A673 (cell line): Measurements from ENCODE around the gene TH. TPM values are rescaled to one million over a fixed set of nuclear protein-coding genes. Genes with fewer than 3 reads are reported as not detected.

Source experiments
- BruUV-seq: library from RNA; stranded (reverse); fragments of 400-500 nt; replicated peaks from 2 replicates; lab custom pipeline; 2021; lab: Mats Ljungman, UMichigan
- CTCF ChIA-PET: fragments of 300-600 bp; sonication (Branson Sonifier 250); formaldehyde crosslinking; loops from one replicate; lab custom pipeline; 2022; ENCODE audit warnings: antibody characterized with exemption; lab: Charles Lee
- POLR2A ChIA-PET: fragments of 300-600 bp; sonication (Branson Sonifier 250); formaldehyde crosslinking; loops from one replicate; lab custom pipeline; 2022; ENCODE audit warnings: antibody characterized with exemption; ENCODE audit not compliant: low non-redundant PET; lab: Charles Lee
- DNase-seq: peaks from one replicate; pipeline ENCODE4 v3.0.0-alpha.2; 2015; ENCODE audit warnings: low spot score
- H3K27ac ChIP-seq: fragments of 200-600 bp; sonication (generic); 2 replicates; pipeline ENCODE4 v1.5.1; 2016; ENCODE audit warnings: mixed run types, low read depth, mild to moderate bottlenecking, mixed read lengths, antibody characterized with exemption, low read length; ENCODE audit not compliant: poor library complexity, severe bottlenecking
- H3K27me3 ChIP-seq: fragments of 200-600 bp; sonication (generic); replicated peaks from 2 replicates; pipeline ENCODE4 v1.6.1; 2017; ENCODE audit warnings: mixed run types, low read depth, mild to moderate bottlenecking, mixed read lengths, antibody characterized with exemption, low read length; ENCODE audit not compliant: insufficient read depth, poor library complexity
- H3K36me3 ChIP-seq: fragments of 200-600 bp; sonication (generic); 2 replicates; pipeline ENCODE4 v1.6.1; 2016; ENCODE audit warnings: mixed run types, mild to moderate bottlenecking, mixed read lengths, antibody characterized with exemption, low read length; ENCODE audit not compliant: insufficient read depth, poor library complexity, severe bottlenecking
- H3K4me1 ChIP-seq: fragments of 200-600 bp; sonication (generic); 2 replicates; pipeline ENCODE4 v1.6.1; 2017; ENCODE audit warnings: mixed run types, mild to moderate bottlenecking, mixed read lengths, antibody characterized with exemption, low read length; ENCODE audit not compliant: insufficient read depth, poor library complexity, severe bottlenecking
- H3K4me3 ChIP-seq: fragments of 200-600 bp; sonication (generic); 2 replicates; pipeline ENCODE4 v1.5.1; 2016; ENCODE audit warnings: low read depth, mixed run types, mild to moderate bottlenecking, mixed read lengths, low read length; ENCODE audit not compliant: poor library complexity, severe bottlenecking
- H3K9me3 ChIP-seq: fragments of 200-600 bp; sonication (generic); 2 replicates; pipeline ENCODE4 v1.6.1; 2016; ENCODE audit warnings: mixed run types, low read depth, mild to moderate bottlenecking, mixed read lengths, antibody characterized with exemption, low read length; ENCODE audit not compliant: poor library complexity, severe bottlenecking
- EZH2 ChIP-seq: fragments of 200-600 bp; sonication (generic); IDR thresholded peaks from 2 replicates; pipeline ENCODE4 v1.6.1; 2017; ENCODE audit warnings: borderline replicate concordance, low read depth, mild to moderate bottlenecking, mixed read lengths, antibody characterized with exemption, low read length; ENCODE audit not compliant: poor library complexity, severe bottlenecking
- intact Hi-C: fragments of 100-400 bp; cut with micrococcal nuclease; formaldehyde crosslinking; loops from one replicate; pipeline ENCODE4 v1.10.0; 2022; ENCODE audit not compliant: unreplicated experiment
- total RNA-seq: library from RNA; stranded (reverse); gene quantifications from 2 replicates; pipeline ENCODE4 v1.2.3, GENCODE V29; 2021
- TF ChIP-seq, protein P1 (sequence below): fragments of 300-800, 200-600 bp; sonication (generic); conservative IDR thresholded peaks from 2 replicates; pipeline ENCODE4 v1.5.1; 2017; ENCODE audit warnings: low read depth, mild to moderate bottlenecking, antibody characterized with exemption, low read length, moderate library complexity, mixed read lengths

TH gene
- total RNA-seq, 1 experiment from 2014 or later, result not detected

DNA sequence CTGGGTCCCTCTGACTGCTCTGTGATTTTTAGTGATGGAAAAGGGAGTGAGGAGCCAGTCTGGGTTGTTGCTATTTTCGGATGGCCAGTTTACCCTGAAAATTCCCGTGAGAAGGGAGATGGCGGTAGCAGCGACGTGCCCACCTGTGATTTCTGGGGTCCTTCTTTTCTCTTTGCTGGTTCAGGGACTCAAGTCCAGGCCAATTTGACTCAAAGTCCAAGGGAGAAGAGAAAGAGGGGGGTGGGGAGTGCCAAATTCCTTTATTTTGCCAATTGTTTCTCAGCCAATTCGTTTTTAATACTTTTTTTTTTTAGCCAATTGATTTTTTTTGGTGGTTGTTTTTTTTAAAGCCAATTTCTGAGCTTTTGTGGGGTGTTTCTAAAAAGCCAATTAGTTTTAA, 39.4 kb downstream of the TH start:
- H3K27me3 ChIP-seq, result peaks cover 10% of the 10 kb centered on the region
- H3K9me3 ChIP-seq, result no peaks in the 10 kb centered on the region
- H3K4me3 ChIP-seq, result no peak overlapping the region
- H3K4me1 ChIP-seq, result no peaks in the 10 kb centered on the region
- H3K27ac ChIP-seq, result no peak overlapping the region
- ChIA-PET POLR2A (no interaction called here), CTCF (no interaction called here)
- intact Hi-C loops, result no loop called here
- no peaks in the 10 kb centered on the region for H3K36me3 ChIP-seq
- TF ChIP-seq, protein P1, sequence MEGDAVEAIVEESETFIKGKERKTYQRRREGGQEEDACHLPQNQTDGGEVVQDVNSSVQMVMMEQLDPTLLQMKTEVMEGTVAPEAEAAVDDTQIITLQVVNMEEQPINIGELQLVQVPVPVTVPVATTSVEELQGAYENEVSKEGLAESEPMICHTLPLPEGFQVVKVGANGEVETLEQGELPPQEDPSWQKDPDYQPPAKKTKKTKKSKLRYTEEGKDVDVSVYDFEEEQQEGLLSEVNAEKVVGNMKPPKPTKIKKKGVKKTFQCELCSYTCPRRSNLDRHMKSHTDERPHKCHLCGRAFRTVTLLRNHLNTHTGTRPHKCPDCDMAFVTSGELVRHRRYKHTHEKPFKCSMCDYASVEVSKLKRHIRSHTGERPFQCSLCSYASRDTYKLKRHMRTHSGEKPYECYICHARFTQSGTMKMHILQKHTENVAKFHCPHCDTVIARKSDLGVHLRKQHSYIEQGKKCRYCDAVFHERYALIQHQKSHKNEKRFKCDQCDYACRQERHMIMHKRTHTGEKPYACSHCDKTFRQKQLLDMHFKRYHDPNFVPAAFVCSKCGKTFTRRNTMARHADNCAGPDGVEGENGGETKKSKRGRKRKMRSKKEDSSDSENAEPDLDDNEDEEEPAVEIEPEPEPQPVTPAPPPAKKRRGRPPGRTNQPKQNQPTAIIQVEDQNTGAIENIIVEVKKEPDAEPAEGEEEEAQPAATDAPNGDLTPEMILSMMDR, result no peak
- TF ChIP-seq EZH2, result no peak
- DNase-seq, result no peak
- no TSS peak for BruUV-seq

- DNase-seq, result no peak
- CTCF ChIA-PET, result no interaction called here
- intact Hi-C loops, result no loop called here
- no peak for TF ChIP-seq EZH2
- TF ChIP-seq, protein P1, result no peak
- H3K9me3 ChIP-seq, result no peaks in the 10 kb centered on the region
- no TSS peak for BruUV-seq
- POLR2A ChIA-PET, result no interaction called here
- no peaks in the 10 kb centered on the region for H3K36me3 ChIP-seq
- H3K4me3 ChIP-seq, result no peak overlapping the region
- no peak overlapping the region for H3K27ac ChIP-seq
- H3K4me1 ChIP-seq, result no peaks in the 10 kb centered on the region
- H3K27me3 ChIP-seq, result peaks cover 4% of the 10 kb centered on the region
Observed at GRCh38 chr11:2131371-2132236, 40.0 kb downstream of the TH start.

DNA sequence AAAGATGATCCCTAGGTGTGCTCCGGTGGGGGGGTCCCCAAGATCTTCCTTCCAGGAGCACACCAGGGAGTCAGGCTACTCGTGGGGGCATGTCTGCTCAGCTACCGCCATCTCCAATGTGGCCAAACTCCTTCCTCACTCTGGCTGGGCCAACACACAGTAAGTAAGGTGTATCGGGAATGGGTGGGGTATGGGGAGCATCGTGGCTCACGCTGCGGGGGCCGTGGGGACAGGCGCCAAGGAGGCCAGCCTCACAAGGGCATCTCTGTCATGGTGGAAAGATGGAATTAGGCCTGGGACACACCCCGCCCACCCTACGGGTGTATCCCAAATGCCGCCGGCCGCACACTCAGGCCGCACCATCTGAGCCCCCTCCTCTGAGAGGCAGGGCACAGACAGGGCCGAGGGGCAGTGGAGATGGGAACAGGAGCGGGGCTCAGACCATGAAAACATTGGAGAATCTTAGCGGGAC, 40.7 kb downstream of the TH start:
- intact Hi-C loops, result no loop called here
- DNase-seq, result no peak
- BruUV-seq, result no TSS peak
- POLR2A ChIA-PET, result no interaction called here
- CTCF ChIA-PET, result no interaction called here
- no peaks in the 10 kb centered on the region for H3K9me3 ChIP-seq
- no peak overlapping the region for H3K27ac ChIP-seq
- peaks cover 3% of the 10 kb centered on the region for H3K27me3 ChIP-seq
- H3K4me1 ChIP-seq, result no peaks in the 10 kb centered on the region
- no peaks in the 10 kb centered on the region for H3K36me3 ChIP-seq
- no peak for TF ChIP-seq EZH2
- TF ChIP-seq, protein P1, result no peak
- no peak overlapping the region for H3K4me3 ChIP-seq
